ENCODE data around the gene CNMD.
"Not testable (repeated sequence)": the region's sequence is repeated elsewhere in the genome, so short reads cannot be mapped to it uniquely, and the experiment has no call there.

CNMD gene

DNA sequence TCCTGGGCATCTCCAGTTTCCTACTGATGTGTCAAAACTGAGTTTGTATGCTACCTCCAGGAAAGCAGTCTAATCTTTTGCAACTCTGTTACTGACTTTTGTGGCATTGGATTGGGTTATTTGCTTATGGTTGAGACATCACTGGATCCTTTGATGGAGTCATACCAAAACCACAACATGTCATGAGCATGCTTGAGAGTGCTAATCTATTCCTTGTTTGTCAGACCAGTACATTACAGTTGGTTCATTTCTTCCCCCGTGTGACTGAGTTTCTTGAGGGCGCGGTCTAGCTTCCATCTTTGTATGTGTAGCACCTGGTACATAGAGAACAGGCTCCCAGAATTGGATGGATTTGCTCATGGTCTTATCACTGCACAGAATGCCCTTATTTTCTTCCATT is 43.8 kb downstream of the CNMD start:
- no peak for DNase-seq
- H3K36me3 Mint-ChIP-seq = peaks cover 16 to 43% of the 10 kb centered on the region in 2 donors
- ATAC-seq (replicated peaks) = peak in 1 of 2 donors; percentile 23
- H3K27ac Mint-ChIP-seq = no peak overlapping the region
- H3K27me3 Mint-ChIP-seq = no peaks in the 10 kb centered on the region
- no peaks in the 10 kb centered on the region for H3K4me1 Mint-ChIP-seq
- H3K9me3 Mint-ChIP-seq = no peaks in the 10 kb centered on the region
- H3K4me3 Mint-ChIP-seq = no peak overlapping the region

DNA sequence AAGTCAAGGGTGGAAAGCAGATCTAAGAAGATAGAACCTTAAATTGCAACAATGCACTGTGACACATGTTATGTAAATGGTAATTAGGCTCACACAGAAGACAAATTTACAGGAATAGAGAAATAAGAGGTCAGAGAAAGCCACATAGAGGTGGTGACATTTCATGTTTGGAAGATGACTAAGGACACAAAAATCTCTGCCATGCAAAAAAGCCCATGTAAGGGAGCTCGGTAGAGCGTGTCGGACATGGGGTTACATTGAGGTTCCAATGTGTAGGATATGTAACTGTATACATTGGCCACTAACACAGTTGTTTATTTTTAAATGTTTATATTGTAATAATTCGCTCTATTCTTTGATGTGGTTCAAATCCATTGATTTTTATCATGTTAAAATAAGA is 53.2 kb downstream of the CNMD start:
- no peak for DNase-seq
- peak in 1 of 2 donors; percentile 34 for ATAC-seq (replicated peaks)
- Mint-ChIP-seq H3K27me3 (no peaks in the 10 kb centered on the region), H3K4me3 (no peak overlapping the region), H3K36me3 (peaks cover 28 to 58% of the 10 kb centered on the region in 2 donors), H3K27ac (no peak overlapping the region), H3K9me3 (no peaks in the 10 kb centered on the region), H3K4me1 (peaks cover 0 to 6% of the 10 kb centered on the region in 2 donors)

- not testable (repeated sequence) for H3K27me3 Mint-ChIP-seq; DNase-seq; H3K9me3 Mint-ChIP-seq; H3K4me3 Mint-ChIP-seq; H3K4me1 Mint-ChIP-seq; H3K27ac Mint-ChIP-seq; ATAC-seq (replicated peaks)
- peaks cover 26 to 56% of the 10 kb centered on the region in 2 donors for H3K36me3 Mint-ChIP-seq
Observed at GRCh38 chr13:52685806-52686205, 53.8 kb downstream of the CNMD start.

DNA sequence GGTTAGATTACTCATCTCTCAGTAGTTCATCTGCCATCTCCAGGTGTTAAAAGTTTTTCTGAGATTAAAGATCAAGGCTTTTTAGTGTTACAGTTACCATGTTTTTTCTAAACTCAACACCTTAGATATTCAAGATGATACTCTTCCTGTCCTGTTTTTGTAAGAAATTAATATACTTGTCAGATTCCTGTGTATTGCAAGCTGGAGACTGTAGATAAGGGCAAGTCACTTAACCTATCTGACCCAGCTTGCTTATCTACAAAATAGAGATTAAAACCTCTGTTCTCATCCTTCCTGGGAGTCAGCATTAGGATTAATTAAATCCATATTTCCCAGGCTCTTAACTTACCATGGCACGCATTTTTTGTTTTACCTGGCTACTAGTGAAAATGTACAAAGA is 61.8 kb downstream of the CNMD start:
- no peaks in the 10 kb centered on the region for H3K9me3 Mint-ChIP-seq
- H3K4me1 Mint-ChIP-seq = peaks cover 0 to 2% of the 10 kb centered on the region in 2 donors
- ATAC-seq (replicated peaks) = no peak
- peaks cover 22 to 34% of the 10 kb centered on the region in 2 donors for H3K36me3 Mint-ChIP-seq
- no peak overlapping the region for H3K4me3 Mint-ChIP-seq
- DNase-seq = no peak
- H3K27me3 Mint-ChIP-seq = no peaks in the 10 kb centered on the region
- H3K27ac Mint-ChIP-seq = no peak overlapping the region

GRCh38 chr13:52673465-52673864 is 66.2 kb downstream of the CNMD start:
- no peak for DNase-seq
- Mint-ChIP-seq H3K27me3 (no peaks in the 10 kb centered on the region), H3K4me1 (peaks cover 0 to 2% of the 10 kb centered on the region in 2 donors), H3K4me3 (no peak overlapping the region), H3K36me3 (peaks cover 16 to 23% of the 10 kb centered on the region in 2 donors), H3K27ac (no peak overlapping the region), H3K9me3 (no peaks in the 10 kb centered on the region)
- no peak for ATAC-seq (replicated peaks)

GRCh38 chr13:52670726-52671125 is 68.9 kb downstream of the CNMD start:
- Mint-ChIP-seq H3K36me3 (peaks cover 20 to 22% of the 10 kb centered on the region in 2 donors), H3K4me1 (peaks cover 0 to 3% of the 10 kb centered on the region in 2 donors), H3K9me3 (no peaks in the 10 kb centered on the region), H3K27ac (no peak overlapping the region), H3K27me3 (no peaks in the 10 kb centered on the region), H3K4me3 (no peak overlapping the region)
- ATAC-seq (replicated peaks) = no peak
- DNase-seq = no peak

DNA sequence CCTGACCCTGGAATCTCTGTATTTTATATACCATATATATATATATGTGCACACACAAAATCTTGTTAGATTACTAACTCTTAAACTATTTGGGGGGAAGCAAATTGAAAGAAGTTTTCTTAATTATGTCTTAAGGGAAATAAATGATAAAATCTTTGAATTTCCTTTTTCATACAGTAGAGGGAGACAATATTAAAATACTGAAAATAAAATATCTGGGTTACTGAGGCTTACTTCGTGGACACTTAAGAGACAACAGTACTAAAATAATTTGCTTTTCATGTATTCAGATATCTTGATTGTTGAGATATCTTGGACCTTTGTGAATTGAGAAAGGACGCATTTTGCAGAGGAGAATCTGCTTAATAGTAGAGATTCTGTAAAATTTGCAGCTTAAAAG is 69.9 kb downstream of the CNMD start:
- H3K4me3 Mint-ChIP-seq = no peak overlapping the region
- H3K36me3 Mint-ChIP-seq = peaks cover 18 to 20% of the 10 kb centered on the region in 2 donors
- DNase-seq (no peak), ATAC-seq (replicated peaks) (no peak)
- no peaks in the 10 kb centered on the region for H3K9me3 Mint-ChIP-seq
- H3K27me3 Mint-ChIP-seq = no peaks in the 10 kb centered on the region
- H3K27ac Mint-ChIP-seq = no peak overlapping the region
- peaks cover 0 to 1% of the 10 kb centered on the region in 2 donors for H3K4me1 Mint-ChIP-seq

DNA sequence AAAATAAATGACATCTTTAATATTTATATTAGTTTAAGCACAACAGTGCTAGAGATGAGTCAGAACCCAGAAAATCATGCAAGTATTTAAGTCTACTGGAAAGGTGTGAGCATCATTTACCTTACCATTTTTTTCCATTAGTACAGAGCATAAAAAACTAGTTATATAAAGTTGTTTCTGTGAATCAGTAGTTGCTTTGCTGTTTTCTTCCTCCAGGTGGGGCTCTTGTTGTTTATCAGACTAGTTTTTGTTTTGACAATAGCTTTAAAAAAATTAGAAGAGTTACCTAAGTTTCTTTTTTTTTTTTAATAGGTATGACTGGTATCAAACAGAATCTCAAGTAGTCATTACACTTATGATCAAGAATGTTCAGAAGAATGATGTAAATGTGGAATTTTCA is 74.3 kb downstream of the CNMD start:
- H3K36me3 Mint-ChIP-seq = peaks cover 29 to 33% of the 10 kb centered on the region in 2 donors
- H3K27me3 Mint-ChIP-seq = no peaks in the 10 kb centered on the region
- no peak overlapping the region for H3K27ac Mint-ChIP-seq
- H3K4me3 Mint-ChIP-seq = no peak overlapping the region
- ATAC-seq (replicated peaks) (no peak), DNase-seq (no peak)
- no peaks in the 10 kb centered on the region for H3K9me3 Mint-ChIP-seq
- H3K4me1 Mint-ChIP-seq = peaks cover under 1 to 1% of the 10 kb centered on the region in 2 donors

- H3K9me3 Mint-ChIP-seq = no peaks in the 10 kb centered on the region
- H3K27ac Mint-ChIP-seq = no peak overlapping the region
- ATAC-seq (replicated peaks) (no peak), DNase-seq (no peak)
- no peak overlapping the region for H3K4me3 Mint-ChIP-seq
- H3K36me3 Mint-ChIP-seq = peaks cover 32 to 41% of the 10 kb centered on the region in 2 donors
- peaks cover 6 to 11% of the 10 kb centered on the region in 2 donors for H3K4me1 Mint-ChIP-seq
- H3K27me3 Mint-ChIP-seq = no peaks in the 10 kb centered on the region
Observed at GRCh38 chr13:52664272-52664671, 75.3 kb downstream of the CNMD start.

DNA sequence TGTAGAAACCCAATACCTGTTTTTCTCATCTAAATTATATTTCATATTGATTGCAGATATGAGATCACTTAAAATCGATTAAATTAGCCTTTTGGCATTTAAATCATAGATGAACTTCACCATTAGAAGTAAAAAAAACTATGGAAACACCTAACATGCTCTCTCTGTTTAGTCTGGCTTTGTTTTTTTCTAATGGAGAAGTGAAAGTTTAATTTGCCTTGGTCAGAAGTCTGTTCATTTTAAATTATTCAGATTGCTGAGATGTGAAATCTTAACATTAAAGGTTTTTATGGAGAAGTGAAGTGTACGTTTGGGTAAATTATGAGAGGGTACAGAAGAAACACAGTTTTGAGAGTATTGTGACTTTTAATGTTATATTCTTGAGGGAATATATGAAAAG is 80.3 kb downstream of the CNMD start:
- H3K36me3 Mint-ChIP-seq = peaks cover 14 to 25% of the 10 kb centered on the region in 2 donors
- DNase-seq = no peak
- H3K4me3 Mint-ChIP-seq = peak overlapping the region in 1 of 2 donors; percentile 43
- peaks cover 7 to 13% of the 10 kb centered on the region in 2 donors for H3K4me1 Mint-ChIP-seq
- peak; percentile 59 to 70 for ATAC-seq (replicated peaks)
- H3K9me3 Mint-ChIP-seq = no peaks in the 10 kb centered on the region
- H3K27me3 Mint-ChIP-seq = no peaks in the 10 kb centered on the region
- no peak overlapping the region for H3K27ac Mint-ChIP-seq

Measured in stimulated activated naive B cell treated with anti-CD40 and anti-IgM and Interleukin-4, amounts not matched to agents 10 μg/mL and 1 μg/mL and 100 μg/mL, for 72 hours (primary cell).